ENCODE results near the gene PAPSS2. TPM values are rescaled to one million over a fixed set of nuclear protein-coding genes. Genes with fewer than 3 reads are reported as not detected.
A peak's percentile ranks its signal among the peaks of the same experiment; 100 is the strongest.

PAPSS2 gene
- total RNA-seq, 1 donor from 2014 or later = 61.5 TPM

GRCh38 chr10:87664276-87664701 lies 4.6 kb downstream of the PAPSS2 start:
- no peak for DNase-seq (ENCODE audit: low spot score)
- no peaks in the 10 kb centered on the region for H3K9me3 Mint-ChIP-seq (ENCODE audit: low read depth)
- no peak overlapping the region for H3K27ac Mint-ChIP-seq (ENCODE audit: unreplicated experiment)
- H3K4me3 Mint-ChIP-seq (ENCODE audit: unreplicated experiment) = no peak overlapping the region
- H3K27me3 Mint-ChIP-seq (ENCODE audit: low read depth) = no peaks in the 10 kb centered on the region
- peaks cover 5% of the 10 kb centered on the region for H3K36me3 Mint-ChIP-seq (ENCODE audit: low read depth)
- TF ChIP-seq CTCF (IDR thresholded peaks at IDR 0.05) = no peak
- H3K4me1 Mint-ChIP-seq (ENCODE audit: low read depth) = peaks cover 34% of the 10 kb centered on the region

DNA sequence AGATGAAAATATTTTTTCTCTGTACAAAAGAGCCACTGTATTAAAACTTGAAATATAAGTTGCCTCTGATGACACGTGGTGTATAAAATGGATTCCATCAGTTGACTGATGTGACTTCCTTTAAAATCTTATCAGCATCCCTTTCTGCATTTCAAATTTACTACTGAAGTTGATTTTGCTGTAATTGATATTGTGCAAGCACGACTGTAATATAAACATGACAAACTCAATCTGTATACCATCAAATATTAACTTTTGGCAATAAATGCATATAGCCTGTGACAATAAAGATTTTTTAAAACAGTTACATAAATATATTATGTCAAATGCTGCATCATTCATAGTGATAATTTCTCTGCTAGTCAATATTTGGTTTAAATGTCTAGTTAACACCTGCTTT lies 7.8 kb downstream of the PAPSS2 start:
- DNase-seq (ENCODE audit: low spot score) = no peak
- Mint-ChIP-seq H3K27ac (ENCODE audit: unreplicated experiment) (no peak overlapping the region), H3K9me3 (ENCODE audit: low read depth) (no peaks in the 10 kb centered on the region), H3K4me1 (ENCODE audit: low read depth) (peaks cover 38% of the 10 kb centered on the region), H3K27me3 (ENCODE audit: low read depth) (no peaks in the 10 kb centered on the region), H3K4me3 (ENCODE audit: unreplicated experiment) (no peak overlapping the region), H3K36me3 (ENCODE audit: low read depth) (peaks cover 5% of the 10 kb centered on the region)
- no peak for TF ChIP-seq CTCF (IDR thresholded peaks at IDR 0.05)

DNA sequence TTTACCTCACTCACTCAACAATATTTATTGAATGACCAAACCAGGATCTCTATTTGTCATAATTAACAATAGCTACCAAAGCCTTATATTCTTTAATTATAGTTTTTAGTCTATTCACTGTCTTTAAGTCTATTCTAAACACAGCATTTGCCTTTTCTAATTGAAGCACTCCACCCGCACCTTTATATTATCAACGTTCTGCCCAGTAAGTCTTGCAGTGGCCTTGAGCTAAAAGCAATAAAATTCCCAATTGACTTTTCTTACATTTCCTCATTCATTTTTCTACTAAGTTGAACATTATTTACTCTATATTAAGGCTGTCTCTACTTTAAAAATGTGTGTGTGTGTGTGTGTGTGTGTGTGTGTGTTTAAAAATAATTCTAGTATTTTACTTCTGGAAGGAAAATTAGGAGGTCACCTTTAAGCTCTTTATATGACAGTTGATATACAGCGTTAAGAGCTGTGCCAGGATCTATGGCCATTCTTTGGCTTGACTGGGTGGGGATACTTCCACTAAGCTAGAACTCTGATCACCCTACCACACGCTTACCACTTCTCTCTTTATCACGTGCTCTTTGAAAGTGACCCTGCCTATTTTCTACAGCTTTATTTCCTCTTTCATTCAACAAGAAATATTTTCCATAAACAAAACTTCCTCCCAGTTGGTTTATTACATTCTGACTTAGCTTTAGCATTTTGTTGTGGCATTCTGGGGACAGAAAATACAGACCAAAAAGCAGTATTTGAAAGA lies 8.8 kb downstream of the PAPSS2 start:
- peaks cover 5% of the 10 kb centered on the region for H3K36me3 Mint-ChIP-seq (ENCODE audit: low read depth)
- no peak overlapping the region for H3K4me3 Mint-ChIP-seq (ENCODE audit: unreplicated experiment)
- no peak overlapping the region for H3K27ac Mint-ChIP-seq (ENCODE audit: unreplicated experiment)
- TF ChIP-seq CTCF (IDR thresholded peaks at IDR 0.05) = no peak
- no peaks in the 10 kb centered on the region for H3K9me3 Mint-ChIP-seq (ENCODE audit: low read depth)
- peaks cover 36% of the 10 kb centered on the region for H3K4me1 Mint-ChIP-seq (ENCODE audit: low read depth)
- DNase-seq (ENCODE audit: low spot score) = no peak
- H3K27me3 Mint-ChIP-seq (ENCODE audit: low read depth) = no peaks in the 10 kb centered on the region

GRCh38 chr10:87669752-87670151 lies 10.1 kb downstream of the PAPSS2 start:
- Mint-ChIP-seq H3K27ac (ENCODE audit: unreplicated experiment) (no peak overlapping the region), H3K9me3 (ENCODE audit: low read depth) (no peaks in the 10 kb centered on the region), H3K4me3 (ENCODE audit: unreplicated experiment) (no peak overlapping the region), H3K27me3 (ENCODE audit: low read depth) (no peaks in the 10 kb centered on the region), H3K36me3 (ENCODE audit: low read depth) (peaks cover 5% of the 10 kb centered on the region), H3K4me1 (ENCODE audit: low read depth) (peaks cover 38% of the 10 kb centered on the region)
- DNase-seq (ENCODE audit: low spot score) = no peak
- no peak for TF ChIP-seq CTCF (IDR thresholded peaks at IDR 0.05)

GRCh38 chr10:87670586-87670985 lies 10.9 kb downstream of the PAPSS2 start:
- no peaks in the 10 kb centered on the region for H3K9me3 Mint-ChIP-seq (ENCODE audit: low read depth)
- H3K27ac Mint-ChIP-seq (ENCODE audit: unreplicated experiment) = peak overlapping the region; percentile 62
- H3K27me3 Mint-ChIP-seq (ENCODE audit: low read depth) = no peaks in the 10 kb centered on the region
- DNase-seq (ENCODE audit: low spot score) = no peak
- no peak overlapping the region for H3K4me3 Mint-ChIP-seq (ENCODE audit: unreplicated experiment)
- H3K4me1 Mint-ChIP-seq (ENCODE audit: low read depth) = peaks cover 47% of the 10 kb centered on the region
- H3K36me3 Mint-ChIP-seq (ENCODE audit: low read depth) = peaks cover 5% of the 10 kb centered on the region
- no peak for TF ChIP-seq CTCF (IDR thresholded peaks at IDR 0.05)

Data from chondrocyte (in vitro differentiated cells).